GM23338 (cell line): ENCODE results near the gene ITPRIPL1.

Source experiments
- EZH2 ChIP-seq: fragments of 200-600 bp; sonication (generic); IDR thresholded peaks from one replicate; pipeline ENCODE4 v1.8.0; 2017; ENCODE audit warnings: antibody characterized with exemption, mild to moderate bottlenecking, low read depth; ENCODE audit not compliant: unreplicated experiment
- EZH2phosphoT487 ChIP-seq: fragments of 200-600 bp; sonication (generic); IDR thresholded peaks from one replicate; pipeline ENCODE4 v1.8.1; 2018; ENCODE audit warnings: antibody characterized with exemption; ENCODE audit not compliant: unreplicated experiment
- JUNB ChIP-seq: IDR thresholded peaks from one replicate; pipeline ENCODE4 v1.6.1; 2016; ENCODE audit warnings: antibody characterized with exemption; ENCODE audit not compliant: unreplicated experiment
- POLR2AphosphoS5 ChIP-seq: IDR thresholded peaks from 2 replicates; pipeline ENCODE4 v1.6.1; 2016; ENCODE audit warnings: antibody characterized with exemption, low read depth
- TF ChIP-seq, protein P1 (sequence below), 2 experiments: fragments of 200-600 bp in 1 of 2; sonication (generic) in 1 of 2; conservative IDR thresholded peaks; 2 replicates each; pipeline versions ENCODE4 v1.5.1 to v1.6.1; 2016 to 2017; ENCODE audit warnings: antibody characterized with exemption in 2 of 2, low read depth in 2 of 2, mild to moderate bottlenecking in 2 of 2, moderate library complexity in 1 of 2
- TF ChIP-seq, protein P2 (sequence below): IDR thresholded peaks from one replicate; pipeline ENCODE4 v1.6.1; 2018; ENCODE audit warnings: antibody characterized with exemption; ENCODE audit not compliant: unreplicated experiment

DNA sequence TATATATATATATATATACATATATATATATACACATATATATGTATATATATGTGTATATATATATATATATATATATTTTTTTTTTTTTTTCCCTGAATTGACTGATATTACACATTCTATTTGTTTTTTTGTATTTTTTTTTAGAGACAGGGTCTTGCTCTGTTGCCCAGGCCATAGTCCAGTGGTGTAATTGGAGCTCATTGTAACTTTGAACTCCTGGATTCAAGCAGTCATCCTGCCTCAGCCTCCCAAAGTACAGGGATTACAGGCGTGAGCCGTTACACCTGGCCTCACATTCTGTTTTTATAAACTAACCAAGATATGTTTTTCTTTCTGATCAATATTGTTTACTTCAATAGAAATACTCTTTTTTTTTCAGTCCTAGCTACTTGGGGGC is 36.6 kb downstream of the ITPRIPL1 start:
- TF ChIP-seq, protein P1, sequence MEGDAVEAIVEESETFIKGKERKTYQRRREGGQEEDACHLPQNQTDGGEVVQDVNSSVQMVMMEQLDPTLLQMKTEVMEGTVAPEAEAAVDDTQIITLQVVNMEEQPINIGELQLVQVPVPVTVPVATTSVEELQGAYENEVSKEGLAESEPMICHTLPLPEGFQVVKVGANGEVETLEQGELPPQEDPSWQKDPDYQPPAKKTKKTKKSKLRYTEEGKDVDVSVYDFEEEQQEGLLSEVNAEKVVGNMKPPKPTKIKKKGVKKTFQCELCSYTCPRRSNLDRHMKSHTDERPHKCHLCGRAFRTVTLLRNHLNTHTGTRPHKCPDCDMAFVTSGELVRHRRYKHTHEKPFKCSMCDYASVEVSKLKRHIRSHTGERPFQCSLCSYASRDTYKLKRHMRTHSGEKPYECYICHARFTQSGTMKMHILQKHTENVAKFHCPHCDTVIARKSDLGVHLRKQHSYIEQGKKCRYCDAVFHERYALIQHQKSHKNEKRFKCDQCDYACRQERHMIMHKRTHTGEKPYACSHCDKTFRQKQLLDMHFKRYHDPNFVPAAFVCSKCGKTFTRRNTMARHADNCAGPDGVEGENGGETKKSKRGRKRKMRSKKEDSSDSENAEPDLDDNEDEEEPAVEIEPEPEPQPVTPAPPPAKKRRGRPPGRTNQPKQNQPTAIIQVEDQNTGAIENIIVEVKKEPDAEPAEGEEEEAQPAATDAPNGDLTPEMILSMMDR (conservative IDR thresholded peaks at IDR 0.05; ENCODE audit: low read depth in 2 of 2): no peak
- TF ChIP-seq POLR2AphosphoS5 (no peak), EZH2phosphoT487 (no peak), JUNB (no peak), EZH2 (no peak)
- TF ChIP-seq, protein P2, sequence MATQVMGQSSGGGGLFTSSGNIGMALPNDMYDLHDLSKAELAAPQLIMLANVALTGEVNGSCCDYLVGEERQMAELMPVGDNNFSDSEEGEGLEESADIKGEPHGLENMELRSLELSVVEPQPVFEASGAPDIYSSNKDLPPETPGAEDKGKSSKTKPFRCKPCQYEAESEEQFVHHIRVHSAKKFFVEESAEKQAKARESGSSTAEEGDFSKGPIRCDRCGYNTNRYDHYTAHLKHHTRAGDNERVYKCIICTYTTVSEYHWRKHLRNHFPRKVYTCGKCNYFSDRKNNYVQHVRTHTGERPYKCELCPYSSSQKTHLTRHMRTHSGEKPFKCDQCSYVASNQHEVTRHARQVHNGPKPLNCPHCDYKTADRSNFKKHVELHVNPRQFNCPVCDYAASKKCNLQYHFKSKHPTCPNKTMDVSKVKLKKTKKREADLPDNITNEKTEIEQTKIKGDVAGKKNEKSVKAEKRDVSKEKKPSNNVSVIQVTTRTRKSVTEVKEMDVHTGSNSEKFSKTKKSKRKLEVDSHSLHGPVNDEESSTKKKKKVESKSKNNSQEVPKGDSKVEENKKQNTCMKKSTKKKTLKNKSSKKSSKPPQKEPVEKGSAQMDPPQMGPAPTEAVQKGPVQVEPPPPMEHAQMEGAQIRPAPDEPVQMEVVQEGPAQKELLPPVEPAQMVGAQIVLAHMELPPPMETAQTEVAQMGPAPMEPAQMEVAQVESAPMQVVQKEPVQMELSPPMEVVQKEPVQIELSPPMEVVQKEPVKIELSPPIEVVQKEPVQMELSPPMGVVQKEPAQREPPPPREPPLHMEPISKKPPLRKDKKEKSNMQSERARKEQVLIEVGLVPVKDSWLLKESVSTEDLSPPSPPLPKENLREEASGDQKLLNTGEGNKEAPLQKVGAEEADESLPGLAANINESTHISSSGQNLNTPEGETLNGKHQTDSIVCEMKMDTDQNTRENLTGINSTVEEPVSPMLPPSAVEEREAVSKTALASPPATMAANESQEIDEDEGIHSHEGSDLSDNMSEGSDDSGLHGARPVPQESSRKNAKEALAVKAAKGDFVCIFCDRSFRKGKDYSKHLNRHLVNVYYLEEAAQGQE: no peak
